Neural progenitor cell (in vitro differentiated cells): Measurements from ENCODE around the gene TMEM178B.

Experiments used
- CTCF ChIP-seq: fragments of 200-600 bp; sonication (generic); IDR thresholded peaks from 2 replicates; pipeline ENCODE4 v1.5.1; 2017; ENCODE audit warnings: antibody characterized with exemption, mild to moderate bottlenecking
- EZH2 ChIP-seq: fragments of 200-600 bp; sonication (generic); IDR thresholded peaks from 2 replicates; pipeline ENCODE4 v1.6.1; 2017; ENCODE audit warnings: antibody characterized with exemption, mild to moderate bottlenecking, moderate library complexity
- EZH2phosphoT487 ChIP-seq: fragments of 200-600 bp; sonication (generic); IDR thresholded peaks from 2 replicates; pipeline ENCODE4 v1.6.1; 2017; ENCODE audit warnings: antibody characterized with exemption

GRCh38 chr7:141460781-141461715 is 387.2 kb downstream of the TMEM178B start:
- TF ChIP-seq CTCF: no peak
- TF ChIP-seq EZH2phosphoT487: no peak
- no peak for TF ChIP-seq EZH2
